Measurements from ENCODE around the gene CDH22. TPM values are rescaled to one million over a fixed set of nuclear protein-coding genes. Genes with fewer than 3 reads are reported as not detected.

The CDH22 gene
- total and polyA plus RNA-seq, 2 experiments from 2014 or later: 0.08 to 0.10 TPM

- H3K79me2 ChIP-seq (replicated peaks; ENCODE audit: insufficient read depth): no peaks in the 10 kb centered on the region
- H3K4me1 Mint-ChIP-seq: peaks cover 8% of the 10 kb centered on the region; the same call in 2 of the 3 replicates
- no peaks in the 10 kb centered on the region for H3K4me1 ChIP-seq (ENCODE audit: insufficient read depth)
- no peak overlapping the region for H3K4me3 ChIP-seq
- no peaks in the 10 kb centered on the region for H3K9me3 Mint-ChIP-seq
- no peak for TF ChIP-seq REST (IDR thresholded peaks at IDR 0.05; ENCODE audit: unreplicated experiment)
- TF ChIP-seq JUNB (IDR thresholded peaks at IDR 0.05; ENCODE audit: unreplicated experiment): no peak
- TF ChIP-seq STAT1 (IDR thresholded peaks at IDR 0.05; ENCODE audit: unreplicated experiment): no peak
- TF ChIP-seq EZH2phosphoT487 (IDR thresholded peaks at IDR 0.05; ENCODE audit: unreplicated experiment): no peak
- TF ChIP-seq EZH2 (IDR thresholded peaks at IDR 0.05; ENCODE audit: low read depth, unreplicated experiment): no peak
- no peak for TF ChIP-seq ZNF114 (CRISPR knock-in tag; IDR thresholded peaks at IDR 0.05)
- no peak for TF ChIP-seq NANOG (IDR thresholded peaks at IDR 0.05; ENCODE audit: borderline replicate concordance)
- no peak for TF ChIP-seq CREB1 (CRISPR knock-in tag; IDR thresholded peaks at IDR 0.05; ENCODE audit: low read depth)
- TF ChIP-seq ZNF331 (CRISPR knock-in tag; IDR thresholded peaks at IDR 0.05; ENCODE audit: low read depth): no peak
- no peak for TF ChIP-seq POLR2AphosphoS5 (IDR thresholded peaks at IDR 0.05; ENCODE audit: low read depth)
- no peak for TF ChIP-seq ETS1 (IDR thresholded peaks at IDR 0.05)
- no peak for TF ChIP-seq ZNF462 (CRISPR knock-in tag; IDR thresholded peaks at IDR 0.05)
- no peak for TF ChIP-seq CTCF (conservative IDR thresholded peaks at IDR 0.05; ENCODE audit: low read depth in 2 of 2)
- no peaks in the 10 kb centered on the region for H4K20me1 ChIP-seq (replicated peaks; ENCODE audit: insufficient read depth)
- no peak overlapping the region for H3K27ac ChIP-seq (ENCODE audit: low read depth)
- H3K27me3 Mint-ChIP-seq (ENCODE audit: insufficient read depth, low read depth, poor library complexity): peaks cover 3% of the 10 kb centered on the region
- no peak for DNase-seq (ENCODE audit: low spot score)
- no peak overlapping the region for H3K4me2 ChIP-seq
- no peaks in the 10 kb centered on the region for H3K27me3 ChIP-seq (ENCODE audit: insufficient read depth)
- no peaks in the 10 kb centered on the region for H3K9me2 ChIP-seq (ENCODE audit: insufficient read depth)
- H2AFZ ChIP-seq: no peak overlapping the region
- no peak for ATAC-seq
- no peaks in the 10 kb centered on the region for H3F3A ChIP-seq (replicated peaks; ENCODE audit: low read depth)
- no peak overlapping the region for H3K4me3 Mint-ChIP-seq
- H3K36me3 ChIP-seq (ENCODE audit: insufficient read depth): no peaks in the 10 kb centered on the region
- no peaks in the 10 kb centered on the region for H3K36me3 Mint-ChIP-seq (ENCODE audit: low read depth)
- H3K27ac Mint-ChIP-seq: no peak overlapping the region
Observed at GRCh38 chr20:46233701-46234100, 74.6 kb downstream of the CDH22 start.

Data from GM23338 (cell line).